Stomach (tissue), 4 donors: Measurements from ENCODE around the gene CS.

ENCODE experiments used
- POLR2A ChIP-seq, 4 donors: fragments of 450-650 bp; IDR thresholded peaks; one replicate each; pipeline ENCODE4 v1.6.1; 2016; ENCODE audit warnings: antibody characterized with exemption in 4 of 4, control low read depth in 2 of 4, mild to moderate bottlenecking in 1 of 4, moderate library complexity in 1 of 4
- POLR2AphosphoS5 ChIP-seq, 3 donors: sonication (generic); formaldehyde crosslinking; IDR thresholded peaks; one replicate each; pipeline ENCODE4 v1.6.1; 2016; ENCODE audit warnings: antibody characterized with exemption in 3 of 3
- TF ChIP-seq, protein P1 (sequence below), 7 experiments: fragments of 450-650 bp in 4 of 7; fragments of 200-600 bp in 3 of 7; sonication (generic) in 3 of 7; IDR thresholded peaks; one replicate each; pipeline ENCODE4 v1.5.1; 2016 to 2019; ENCODE audit warnings: antibody characterized with exemption in 7 of 7, control low read depth in 2 of 7, mild to moderate bottlenecking in 1 of 7

DNA sequence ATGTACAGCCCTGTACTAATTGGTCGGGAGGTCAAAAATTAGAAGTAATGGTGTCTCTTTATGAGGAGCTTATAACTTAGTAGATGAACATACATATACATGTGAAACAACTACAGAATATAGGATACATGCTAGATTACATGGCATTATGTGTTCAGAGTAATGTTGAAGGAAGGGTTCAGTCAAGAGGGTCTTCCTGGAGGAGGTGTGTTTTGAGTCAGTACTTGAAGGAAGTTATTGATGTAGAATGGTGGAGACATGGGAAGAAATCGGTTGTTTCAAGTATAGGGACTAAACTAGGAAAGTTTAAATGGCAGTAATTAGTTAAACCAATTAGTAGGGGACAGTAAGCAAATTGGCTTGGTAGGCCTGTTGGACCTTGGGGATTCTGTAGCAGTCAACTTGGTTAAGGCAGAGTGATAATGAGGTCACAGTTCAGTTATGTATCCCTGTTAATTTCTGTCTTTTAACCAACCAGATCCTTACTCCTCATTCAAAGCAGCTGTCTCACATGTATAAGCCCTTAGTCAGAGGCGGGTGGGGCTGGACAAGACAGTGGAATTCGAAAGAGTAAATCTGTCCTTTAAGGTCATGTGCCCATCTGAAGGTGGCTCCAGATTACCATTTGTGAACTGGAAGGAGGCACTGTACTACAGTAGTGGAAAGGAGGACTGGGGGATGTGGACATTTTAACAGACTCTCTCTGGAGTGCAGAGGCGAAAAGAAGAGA, 38.5 kb downstream of the CS start:
- TF ChIP-seq, protein P1, sequence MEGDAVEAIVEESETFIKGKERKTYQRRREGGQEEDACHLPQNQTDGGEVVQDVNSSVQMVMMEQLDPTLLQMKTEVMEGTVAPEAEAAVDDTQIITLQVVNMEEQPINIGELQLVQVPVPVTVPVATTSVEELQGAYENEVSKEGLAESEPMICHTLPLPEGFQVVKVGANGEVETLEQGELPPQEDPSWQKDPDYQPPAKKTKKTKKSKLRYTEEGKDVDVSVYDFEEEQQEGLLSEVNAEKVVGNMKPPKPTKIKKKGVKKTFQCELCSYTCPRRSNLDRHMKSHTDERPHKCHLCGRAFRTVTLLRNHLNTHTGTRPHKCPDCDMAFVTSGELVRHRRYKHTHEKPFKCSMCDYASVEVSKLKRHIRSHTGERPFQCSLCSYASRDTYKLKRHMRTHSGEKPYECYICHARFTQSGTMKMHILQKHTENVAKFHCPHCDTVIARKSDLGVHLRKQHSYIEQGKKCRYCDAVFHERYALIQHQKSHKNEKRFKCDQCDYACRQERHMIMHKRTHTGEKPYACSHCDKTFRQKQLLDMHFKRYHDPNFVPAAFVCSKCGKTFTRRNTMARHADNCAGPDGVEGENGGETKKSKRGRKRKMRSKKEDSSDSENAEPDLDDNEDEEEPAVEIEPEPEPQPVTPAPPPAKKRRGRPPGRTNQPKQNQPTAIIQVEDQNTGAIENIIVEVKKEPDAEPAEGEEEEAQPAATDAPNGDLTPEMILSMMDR (IDR thresholded peaks at IDR 0.05) = no peak
- TF ChIP-seq POLR2A (IDR thresholded peaks at IDR 0.05) = no peak
- no peak for TF ChIP-seq POLR2AphosphoS5 (IDR thresholded peaks at IDR 0.05)
